Measurements from ENCODE around the gene CLHC1. TPM values are rescaled to one million over a fixed set of nuclear protein-coding genes. Genes with fewer than 3 reads are reported as not detected.

Gene CLHC1
- total RNA-seq, 4 donors from 2014 or later = 1.2 to 15.9 (median 7.0) TPM

- 33 to 54% methylated on average over 1 to 7 of the region's 7 CpGs for whole genome bisulfite sequencing, 2 donors (ENCODE audit: low coverage in 1 of 2)
- Histone ChIP-seq H3K4me3 (no peak overlapping the region), H3K36me3 (no peaks in the 10 kb centered on the region), H3K27me3 (no peaks in the 10 kb centered on the region), H3K27ac (peak overlapping the region; percentile 19 to 68 (median 64)), H3K9me3 (no peaks in the 10 kb centered on the region), H3K4me1 (peaks cover 14 to 66% (median 37%) of the 10 kb centered on the region in 4 donors)
- intact Hi-C loops (cut with DNase I; ENCODE audit: low total_unique reads) = loop anchor here (10.0 kb wide), 1 partner anchor 149 kb away; no protein-coding TSS in a partner anchor
- no peak for DNase-seq
- TF ChIP-seq EP300 (IDR thresholded peaks at IDR 0.05; ENCODE audit: low read depth) (no peak), POLR2A (IDR thresholded peaks at IDR 0.05) (no peak), CTCF (IDR thresholded peaks at IDR 0.05) (no peak), POLR2AphosphoS5 (IDR thresholded peaks at IDR 0.05) (no peak)
- in situ Hi-C loops (cut with MboI; ENCODE audit: low pct_ligation_motif_present in 1 of 4, low pct_unique_long_range_greater_than_20kb in 1 of 4, low sequenced_read_pairs in 3 of 4) = loop anchor here (10.0 to 25.0 kb wide), 6 partner anchors 119 to 452 kb away; partner anchors contain the start of gene EML6 (in 1 of the 4)
Measured at GRCh38 chr2:55163941-55164390, 68.1 kb downstream of the CLHC1 start.

- in situ Hi-C loops (cut with MboI; ENCODE audit: low pct_ligation_motif_present in 1 of 4, low pct_unique_long_range_greater_than_20kb in 1 of 4, low sequenced_read_pairs in 3 of 4) (loop anchor here (10.0 to 25.0 kb wide), 6 partner anchors 118 to 451 kb away; partner anchors contain the start of gene EML6 (in 1 of the 4)), intact Hi-C loops (cut with DNase I; ENCODE audit: low total_unique reads) (loop anchor here (10.0 kb wide), 1 partner anchor 148 kb away; no protein-coding TSS in a partner anchor)
- Histone ChIP-seq H3K9me3 (no peaks in the 10 kb centered on the region), H3K36me3 (no peaks in the 10 kb centered on the region), H3K27me3 (no peaks in the 10 kb centered on the region), H3K27ac (peak overlapping the region; percentile 19 to 68 (median 64)), H3K4me3 (no peak overlapping the region), H3K4me1 (peaks cover 18 to 68% (median 41%) of the 10 kb centered on the region in 4 donors)
- TF ChIP-seq POLR2A (IDR thresholded peaks at IDR 0.05) = no peak
- no peak for TF ChIP-seq EP300 (IDR thresholded peaks at IDR 0.05; ENCODE audit: low read depth)
- 41 to 66% methylated on average over 4 to 9 of the region's 9 CpGs for WGBS, 2 donors (ENCODE audit: low coverage in 1 of 2)
- DNase-seq = no peak
Measured at GRCh38 chr2:55163274-55163721, 68.8 kb downstream of the CLHC1 start.

- WGBS, 2 donors (ENCODE audit: low coverage in 1 of 2) = 88 to 94% methylated on average over 6 to 11 of the region's 11 CpGs
- H3K9me3 ChIP-seq = no peaks in the 10 kb centered on the region
- no peaks in the 10 kb centered on the region for H3K36me3 ChIP-seq
- H3K4me1 ChIP-seq = peaks cover 20 to 68% (median 44%) of the 10 kb centered on the region in 4 donors
- in situ Hi-C loops (cut with MboI; ENCODE audit: low pct_ligation_motif_present in 1 of 4, low pct_unique_long_range_greater_than_20kb in 1 of 4, low sequenced_read_pairs in 3 of 4) (loop anchor here (10.0 to 25.0 kb wide), 6 partner anchors 118 to 450 kb away; partner anchors contain the start of gene EML6 (in 1 of the 4)), intact Hi-C loops (cut with DNase I; ENCODE audit: low total_unique reads) (loop anchor here (10.0 kb wide), 1 partner anchor 148 kb away; no protein-coding TSS in a partner anchor)
- no peak for DNase-seq
- H3K27ac ChIP-seq = peak overlapping the region in 3 of 4 donors; percentile 60 to 68 (median 67)
- no peak for TF ChIP-seq EP300 (IDR thresholded peaks at IDR 0.05; ENCODE audit: low read depth)
- no peak for TF ChIP-seq POLR2AphosphoS5 (IDR thresholded peaks at IDR 0.05)
- TF ChIP-seq POLR2A (IDR thresholded peaks at IDR 0.05) = no peak
- no peak for TF ChIP-seq CTCF (IDR thresholded peaks at IDR 0.05)
- no peaks in the 10 kb centered on the region for H3K27me3 ChIP-seq
- H3K4me3 ChIP-seq = no peak overlapping the region
Measured at GRCh38 chr2:55162284-55163006, 69.6 kb downstream of the CLHC1 start.

GRCh38 chr2:55161295-55162210 lies 70.5 kb downstream of the CLHC1 start:
- in situ Hi-C loops (cut with MboI; ENCODE audit: low pct_ligation_motif_present in 1 of 4, low pct_unique_long_range_greater_than_20kb in 1 of 4, low sequenced_read_pairs in 3 of 4) (loop anchor here (10.0 to 25.0 kb wide), 6 partner anchors 117 to 449 kb away; partner anchors contain the start of gene EML6 (in 1 of the 4)), intact Hi-C loops (cut with DNase I; ENCODE audit: low total_unique reads) (loop anchor here (10.0 kb wide), 1 partner anchor 147 kb away; no protein-coding TSS in a partner anchor)
- Histone ChIP-seq H3K36me3 (no peaks in the 10 kb centered on the region), H3K4me3 (no peak overlapping the region), H3K27ac (no peak overlapping the region), H3K9me3 (no peaks in the 10 kb centered on the region), H3K27me3 (no peaks in the 10 kb centered on the region), H3K4me1 (peaks cover 27 to 69% (median 50%) of the 10 kb centered on the region in 4 donors)
- no peak for TF ChIP-seq POLR2AphosphoS5 (IDR thresholded peaks at IDR 0.05)
- no peak for TF ChIP-seq CTCF (IDR thresholded peaks at IDR 0.05)
- no peak for TF ChIP-seq POLR2A (IDR thresholded peaks at IDR 0.05)
- no peak for TF ChIP-seq EP300 (IDR thresholded peaks at IDR 0.05; ENCODE audit: low read depth)
- DNase-seq = no peak
- WGBS, 2 donors (ENCODE audit: low coverage in 1 of 2) = 79 to 82% methylated on average over 5 to 10 of the region's 10 CpGs
